ENCODE data around the gene RNF213.
"Not testable (repeated sequence)": the region's sequence is repeated elsewhere in the genome, so short reads cannot be mapped to it uniquely, and the experiment has no call there.

The RNF213 gene

DNA sequence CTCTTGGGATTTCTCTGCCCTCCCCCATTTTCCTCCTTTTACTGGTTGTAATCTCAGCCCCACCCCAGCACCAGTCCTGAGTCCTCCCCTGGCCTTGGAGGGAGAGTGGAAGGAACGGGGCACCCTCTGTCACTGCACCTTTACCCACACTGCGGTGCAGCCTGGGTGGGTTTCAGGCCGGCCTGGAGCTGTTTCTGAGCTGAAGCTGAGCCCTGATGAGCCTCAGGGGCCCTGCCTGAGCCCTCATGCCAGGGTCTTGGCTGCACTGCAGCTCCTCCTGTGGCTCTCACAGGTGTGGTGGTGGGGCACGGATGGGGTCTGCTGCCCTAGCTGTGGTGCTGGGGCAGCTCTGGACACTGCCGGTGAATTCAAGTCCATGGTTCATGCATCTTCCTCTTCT, 34.5 kb downstream of the RNF213 start:
- DNase-seq (ENCODE audit: low spot score), result no peak

GRCh38 chr17:80295559-80295958, 34.9 kb downstream of the RNF213 start:
- no peak for DNase-seq (ENCODE audit: low spot score)

GRCh38 chr17:80296221-80296620, 35.6 kb downstream of the RNF213 start:
- DNase-seq (ENCODE audit: low spot score), result no peak

DNA sequence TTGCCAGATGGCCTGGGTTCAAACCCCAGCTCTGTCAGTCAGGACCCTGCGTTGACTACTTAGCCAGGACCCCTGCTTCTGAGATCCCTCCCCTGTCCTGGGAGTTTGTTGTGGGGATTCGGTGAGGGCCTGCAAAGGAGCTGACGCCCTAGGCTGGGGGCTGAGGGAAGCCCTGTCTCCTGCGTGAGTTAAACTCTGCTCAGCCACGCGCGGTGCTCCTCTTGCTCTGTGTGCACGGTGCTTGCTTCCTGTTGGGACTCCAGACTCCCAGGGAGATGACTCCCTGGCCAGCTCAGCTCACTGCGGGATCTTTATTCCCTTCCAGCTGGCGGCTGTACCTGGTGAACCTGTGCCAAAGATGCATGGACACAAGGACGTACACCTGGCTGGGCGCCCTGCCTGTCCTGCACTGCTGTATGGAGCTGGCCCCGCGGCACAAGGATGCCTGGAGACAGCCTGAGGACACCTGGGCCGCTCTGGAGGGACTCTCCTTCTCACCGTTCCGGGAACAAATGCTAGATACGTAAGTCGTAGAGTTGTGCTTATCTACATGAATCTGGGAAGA, 37.4 kb downstream of the RNF213 start:
- DNase-seq (ENCODE audit: low spot score), result no peak

DNA sequence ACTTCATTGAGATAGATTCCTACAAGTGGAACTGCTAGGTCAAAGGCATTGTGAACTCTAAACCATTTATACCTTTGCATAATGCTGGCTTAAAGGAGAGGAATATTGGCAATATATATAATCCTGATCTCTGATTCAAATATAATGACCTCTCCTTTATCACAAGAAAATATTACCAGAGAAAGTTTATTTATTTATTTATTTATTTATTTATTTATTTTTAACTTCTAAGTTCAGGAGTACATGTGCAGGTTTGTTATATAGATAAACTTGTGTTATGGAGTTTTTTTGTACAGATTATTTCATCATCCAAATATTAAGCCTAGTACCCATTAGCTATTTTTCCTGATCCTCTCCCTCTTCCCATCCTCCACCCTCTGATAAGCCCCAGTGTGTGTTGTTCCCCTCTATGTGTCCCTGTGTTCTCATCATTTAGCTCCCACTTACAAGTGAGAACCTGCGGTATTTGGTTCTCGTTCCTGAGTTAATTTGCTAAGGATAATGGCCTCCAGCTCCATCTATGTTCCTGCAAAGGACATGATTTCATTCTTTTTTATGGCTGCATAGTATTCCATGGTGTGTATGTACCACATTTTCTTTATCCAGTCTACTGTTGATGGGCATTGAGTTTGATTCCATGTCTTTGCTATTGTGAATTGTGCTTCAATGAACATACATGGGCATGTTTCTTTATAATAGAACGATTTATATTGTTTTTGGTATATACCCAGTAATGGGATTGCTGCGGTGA, 38.9 kb downstream of the RNF213 start:
- not testable (repeated sequence) for DNase-seq (ENCODE audit: low spot score)

DNA sequence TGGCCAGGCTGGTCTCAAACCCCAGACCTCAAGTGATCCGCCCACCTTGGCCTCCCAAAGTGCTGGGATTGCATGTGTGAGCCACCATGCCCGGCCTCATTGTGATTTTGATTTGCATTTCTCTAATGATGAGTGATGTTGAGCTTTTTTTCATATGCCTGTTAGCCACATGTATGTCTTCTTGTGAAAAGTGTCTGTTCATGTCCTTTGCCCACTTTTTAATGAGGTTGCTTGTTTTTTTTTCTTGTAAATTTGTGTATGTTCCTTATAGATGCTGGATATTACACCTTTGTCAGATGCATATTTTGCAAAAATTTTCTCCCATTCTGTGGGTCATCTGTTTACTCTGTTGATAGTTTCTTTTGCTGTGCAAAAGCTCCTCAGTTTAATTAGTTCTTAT, 40.1 kb downstream of the RNF213 start:
- DNase-seq (ENCODE audit: low spot score), result not testable (repeated sequence)

GRCh38 chr17:80303824-80304223, 43.2 kb downstream of the RNF213 start:
- no peak for DNase-seq (ENCODE audit: low spot score)

DNA sequence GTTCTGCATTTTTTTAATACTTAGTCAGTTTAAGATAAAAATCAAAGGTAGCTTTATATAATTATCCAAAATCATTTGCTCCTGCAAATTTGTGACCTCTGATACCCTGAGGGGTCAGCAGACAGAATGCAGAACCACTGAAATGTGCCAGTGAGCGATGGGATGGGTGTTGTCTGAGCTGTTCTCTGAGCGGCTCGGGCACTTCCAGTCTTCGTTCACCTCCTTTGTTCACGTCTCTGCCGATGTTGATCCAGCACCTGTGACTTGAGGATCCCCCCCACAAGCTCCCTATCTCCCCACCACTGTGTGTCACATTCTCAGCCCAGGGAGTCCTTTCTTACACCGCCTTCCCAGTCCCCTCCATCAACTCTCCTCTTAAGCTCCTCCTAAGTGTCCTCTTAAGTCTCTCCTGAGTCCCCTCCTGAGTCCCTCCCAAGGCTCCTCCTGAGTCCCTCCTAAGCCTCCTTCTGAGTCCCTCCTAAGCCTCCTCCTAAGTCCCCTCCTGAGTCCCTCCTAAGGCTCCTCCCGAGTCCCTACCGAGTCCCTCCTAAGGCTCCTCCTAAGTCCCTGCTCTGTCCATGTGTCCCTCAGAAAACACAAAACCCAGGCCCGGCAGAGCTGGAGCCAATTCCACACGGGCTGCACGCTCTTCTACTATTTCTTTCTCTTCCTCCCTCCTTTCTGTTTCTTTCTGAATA, 47.5 kb downstream of the RNF213 start:
- no peak for DNase-seq (ENCODE audit: low spot score)

DNA sequence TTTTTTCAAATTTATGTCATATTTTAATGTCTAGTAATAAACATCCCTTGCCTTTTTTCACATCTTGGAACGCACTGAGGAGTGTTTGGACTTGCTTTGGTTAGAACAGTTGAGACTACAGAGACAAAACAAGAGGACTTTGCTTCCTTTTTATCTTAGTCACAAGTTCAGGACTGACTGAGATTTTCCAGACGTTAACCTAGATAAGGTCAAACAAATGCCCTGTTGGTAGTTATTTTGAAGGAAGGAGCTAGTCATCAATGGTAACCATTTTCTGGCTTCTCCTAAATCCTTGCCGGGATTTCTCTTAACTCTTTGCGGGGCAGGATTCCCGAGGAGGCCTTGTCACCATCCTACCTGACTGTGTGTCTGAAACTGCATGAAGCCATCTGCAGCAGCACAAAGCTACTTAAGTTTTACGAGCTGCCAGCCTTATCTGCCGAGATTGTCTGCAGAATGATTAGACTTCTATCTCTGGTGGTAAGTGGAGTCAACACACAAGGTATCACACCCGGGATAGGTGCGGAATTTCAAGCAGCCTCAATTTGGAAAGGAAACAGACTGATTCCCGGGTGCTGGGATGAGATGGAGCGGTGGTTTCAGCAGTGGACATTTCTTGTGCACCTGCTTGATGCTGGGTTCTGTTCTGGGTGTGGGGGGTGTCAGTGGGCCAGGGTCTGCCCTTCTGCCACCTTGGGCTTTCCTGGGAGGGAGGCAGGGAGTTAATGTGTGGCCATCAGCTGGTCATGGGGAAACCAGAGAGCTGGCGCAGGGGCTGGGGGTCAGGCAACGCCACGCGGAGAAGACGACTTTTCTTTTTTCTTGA, 48.3 kb downstream of the RNF213 start:
- DNase-seq (ENCODE audit: low spot score), result no peak

DNA sequence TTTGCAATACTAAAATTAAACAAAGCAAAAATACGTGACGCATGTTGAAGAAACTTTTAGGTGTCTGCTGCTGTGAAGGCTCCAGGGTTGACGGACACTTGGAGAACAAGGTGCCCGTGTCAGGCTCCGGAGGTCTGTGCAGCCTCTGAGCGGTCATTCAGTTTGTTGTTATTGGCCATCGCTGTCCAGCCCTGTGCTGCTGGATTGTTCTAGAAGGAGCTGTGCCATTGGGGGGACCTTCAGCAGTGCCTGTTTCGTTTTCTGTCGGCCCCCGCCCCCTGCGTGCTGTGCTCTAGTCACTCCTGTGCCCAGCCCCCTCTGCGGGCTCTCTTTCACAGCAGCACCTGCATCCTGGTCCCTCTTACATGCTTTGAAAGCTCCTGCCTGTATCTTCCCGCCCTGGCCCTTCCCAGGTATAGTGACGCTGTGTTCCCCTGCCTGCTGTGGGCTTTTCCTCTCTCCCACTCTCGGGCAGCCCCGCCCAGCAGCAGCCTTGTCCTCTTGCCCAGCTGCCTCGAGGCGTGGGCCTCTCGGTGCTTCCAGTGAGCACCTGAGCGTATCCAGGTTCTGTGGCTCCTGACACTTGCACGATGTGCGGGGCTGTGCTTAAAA, 50.7 kb downstream of the RNF213 start:
- no peak for DNase-seq (ENCODE audit: low spot score)

- no peak for DNase-seq (ENCODE audit: low spot score)
Measured at GRCh38 chr17:80312621-80313135, 52.0 kb downstream of the RNF213 start.

DNA sequence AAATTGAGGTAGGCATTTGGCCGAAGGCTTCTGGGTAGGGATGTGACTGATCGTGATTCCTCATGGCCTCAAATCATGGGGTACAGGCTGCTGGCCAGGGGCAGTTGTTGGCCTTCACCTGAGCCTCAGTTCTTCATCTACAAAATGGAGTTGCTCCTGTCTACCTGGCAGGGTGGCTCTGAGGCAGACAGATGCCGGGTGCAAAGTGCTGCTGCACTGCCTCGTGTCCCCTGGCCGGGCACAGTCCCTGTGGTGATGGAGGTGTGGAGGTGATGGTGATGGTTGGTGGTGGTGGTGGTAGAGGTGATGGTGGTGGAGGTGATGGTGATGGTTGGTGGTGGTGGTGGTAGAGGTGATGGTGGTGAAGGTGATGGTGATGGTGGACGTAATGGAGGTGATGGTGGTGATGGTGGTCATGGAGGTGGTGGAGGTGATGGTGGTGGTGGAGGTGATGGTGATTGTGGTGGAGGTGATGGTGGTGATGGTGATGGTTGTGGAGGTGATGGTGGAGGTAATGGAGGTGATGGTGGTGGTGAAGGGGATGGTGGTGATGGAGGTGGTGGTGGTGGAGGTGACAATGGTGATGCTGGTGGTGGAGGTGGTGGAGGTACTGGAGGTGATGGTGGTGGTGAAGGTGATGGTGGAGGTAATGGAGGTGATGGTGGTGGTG, 52.6 kb downstream of the RNF213 start:
- DNase-seq (ENCODE audit: low spot score), result no peak

GRCh38 chr17:80313946-80314345, 53.3 kb downstream of the RNF213 start:
- DNase-seq (ENCODE audit: low spot score), result not testable (repeated sequence)

GRCh38 chr17:80315517-80316182, 55.0 kb downstream of the RNF213 start:
- DNase-seq (ENCODE audit: low spot score), result no peak

DNA sequence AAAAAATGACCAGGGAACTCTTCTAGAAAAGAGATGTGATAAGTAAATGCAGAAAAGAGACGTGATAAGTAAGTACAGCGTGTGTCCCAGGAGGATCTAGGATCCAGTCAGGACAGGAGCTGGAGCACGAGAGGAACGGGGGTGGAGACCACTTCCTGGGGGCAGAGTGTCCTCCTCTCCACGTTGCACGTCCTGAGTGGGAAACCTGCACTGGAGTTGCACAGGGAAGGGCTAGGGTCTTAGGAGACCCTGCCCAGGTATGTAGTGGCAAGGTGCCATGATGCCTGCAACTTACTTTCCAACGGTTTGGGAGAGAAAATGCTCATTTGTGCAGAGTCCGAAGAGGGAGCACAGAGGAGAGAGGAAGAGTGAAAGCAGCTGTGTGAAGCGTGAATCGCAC, 55.8 kb downstream of the RNF213 start:
- no peak for DNase-seq (ENCODE audit: low spot score)

- DNase-seq (ENCODE audit: low spot score), result no peak
Measured at GRCh38 chr17:80316927-80317705, 56.5 kb downstream of the RNF213 start.

DNA sequence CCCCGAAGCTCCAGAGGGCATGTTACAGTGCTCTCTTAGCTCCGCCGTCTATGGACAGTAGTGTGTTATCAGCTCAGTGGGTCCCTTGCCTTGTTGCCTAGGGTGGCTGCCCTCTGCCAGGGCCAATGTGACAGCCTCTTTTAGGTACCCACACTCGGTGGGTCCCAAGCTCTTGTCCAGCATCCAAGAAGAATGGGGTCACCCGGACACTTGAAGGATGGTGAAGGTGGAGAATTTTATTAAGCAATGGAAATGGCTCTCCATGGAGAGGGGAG, 57.0 kb downstream of the RNF213 start:
- no peak for DNase-seq (ENCODE audit: low spot score)

DNA sequence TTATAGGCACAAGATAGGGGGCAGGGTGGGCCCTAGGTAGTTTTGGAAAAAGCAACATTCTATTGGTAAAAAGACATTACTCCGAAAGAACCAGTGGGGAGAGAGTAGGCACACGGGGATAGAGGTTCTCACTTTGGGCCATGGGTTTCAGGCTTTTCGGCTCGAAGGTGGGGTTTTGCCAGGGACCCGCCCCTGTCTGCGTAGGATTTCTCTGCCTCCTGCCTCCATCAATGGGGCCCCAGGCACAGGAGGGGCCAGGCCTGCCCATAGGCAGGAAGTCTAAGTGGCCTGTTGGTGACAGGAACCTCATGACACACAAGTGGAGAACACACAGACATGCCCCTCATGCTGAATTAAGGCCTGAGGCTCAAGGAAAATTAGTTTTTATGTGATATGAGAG, 57.5 kb downstream of the RNF213 start:
- DNase-seq (ENCODE audit: low spot score), result no peak

GRCh38 chr17:80319262-80319998, 58.8 kb downstream of the RNF213 start:
- no peak for DNase-seq (ENCODE audit: low spot score)

DNA sequence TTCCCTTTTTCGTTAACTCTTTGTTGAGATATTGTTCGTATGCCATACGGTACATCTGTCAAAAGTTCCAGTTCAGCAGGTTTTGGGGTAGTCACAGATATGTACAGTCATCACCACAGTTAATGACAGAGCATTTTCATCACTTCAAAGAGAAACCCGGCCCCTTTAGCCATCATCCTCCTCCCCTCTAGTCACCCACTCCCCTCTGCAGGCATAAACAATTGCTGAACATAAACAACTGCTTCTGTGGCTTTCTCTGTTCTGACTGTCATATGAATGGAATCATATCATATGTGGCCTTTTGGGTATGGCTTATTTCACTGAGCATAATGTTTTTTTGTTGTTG, 59.3 kb downstream of the RNF213 start:
- DNase-seq (ENCODE audit: low spot score), result no peak
